Caco-2 (cell line): ENCODE results near the gene HIVEP2. TPM values are rescaled to one million over a fixed set of nuclear protein-coding genes. Genes with fewer than 3 reads are reported as not detected.

Experiments
- BruUV-seq: library from RNA; stranded (reverse); fragments of 400-500 nt; replicated peaks from 2 replicates; lab custom pipeline; 2021; lab: Mats Ljungman, UMichigan
- CTCF ChIA-PET: fragments of 300-600 bp; sonication (Branson Sonifier 250); formaldehyde crosslinking; loops from one replicate; lab custom pipeline; 2022; ENCODE audit warnings: antibody characterized with exemption; lab: Charles Lee
- POLR2A ChIA-PET: fragments of 300-600 bp; sonication (Branson Sonifier 250); formaldehyde crosslinking; loops from one replicate; lab custom pipeline; 2022; ENCODE audit warnings: antibody characterized with exemption; lab: Charles Lee
- DNase-seq, 2 experiments: peaks; one replicate each; pipeline versions ENCODE4 v3.0.0 to v3.0.0-alpha.2; 2020 to 2022
- H3K27me3 ChIP-seq: replicated peaks from 2 replicates; pipeline ENCODE4 v1.6.0; 2011; ENCODE audit warnings: low read length; ENCODE audit not compliant: control insufficient read depth, insufficient read depth
- H3K36me3 ChIP-seq: 2 replicates; pipeline ENCODE4 v1.5.1; 2011; ENCODE audit warnings: low read length; ENCODE audit not compliant: control insufficient read depth, insufficient read depth
- H3K4me1 ChIP-seq: fragments of 250-450 bp; sonication (Bioruptor Pico); 2 replicates; pipeline ENCODE4 v1.5.1; 2020; ENCODE audit warnings: mild to moderate bottlenecking
- H3K4me3 ChIP-seq: 2 replicates; pipeline ENCODE4 v1.5.1; 2011; ENCODE audit warnings: low read depth, mild to moderate bottlenecking, control low read depth, low read length
- H3K9me3 ChIP-seq: fragments of 250-450 bp; sonication (Bioruptor Pico); 2 replicates; pipeline ENCODE4 v1.5.1; 2020; ENCODE audit warnings: mild to moderate bottlenecking, moderate library complexity
- H3K27ac Mint-ChIP-seq: one replicate; pipeline ENCODE4 v1.8.0; 2022; ENCODE audit warnings: mixed read lengths; ENCODE audit not compliant: unreplicated experiment
- H3K27me3 Mint-ChIP-seq: one replicate; pipeline ENCODE4 v1.8.0; 2022; ENCODE audit warnings: mixed read lengths; ENCODE audit not compliant: insufficient read depth, unreplicated experiment
- H3K36me3 Mint-ChIP-seq: one replicate; pipeline ENCODE4 v1.8.0; 2022; ENCODE audit warnings: mild to moderate bottlenecking, mixed read lengths; ENCODE audit not compliant: insufficient read depth, unreplicated experiment
- H3K4me1 Mint-ChIP-seq: one replicate; pipeline ENCODE4 v1.8.0; 2022; ENCODE audit warnings: low read depth, mixed read lengths; ENCODE audit not compliant: unreplicated experiment
- H3K4me3 Mint-ChIP-seq: one replicate; pipeline ENCODE4 v1.8.0; 2022; ENCODE audit warnings: mild to moderate bottlenecking, moderate library complexity, mixed read lengths; ENCODE audit not compliant: unreplicated experiment
- H3K9me3 Mint-ChIP-seq: one replicate; pipeline ENCODE4 v1.8.0; 2022; ENCODE audit warnings: mixed read lengths; ENCODE audit not compliant: unreplicated experiment
- intact Hi-C: fragments of 100-400 bp; cut with micrococcal nuclease; formaldehyde crosslinking; loops from one replicate; pipeline ENCODE4 v1.10.0; 2022; ENCODE audit not compliant: unreplicated experiment
- total RNA-seq: library from RNA; stranded (reverse); gene quantifications from 2 replicates; pipeline ENCODE4 v1.2.3, GENCODE V29; 2022
- TF ChIP-seq, protein P1 (sequence below), 2 experiments: fragments of 200-600 bp in 1 of 2; IDR thresholded peaks; 1 replicate in 1 of 2; 2 replicates in 1 of 2; pipeline versions ENCODE4 v1.5.1 to v1.8.0; 2011 to 2022; ENCODE audit warnings: antibody characterized with exemption in 1 of 2, control low read depth in 1 of 2, inconsistent platforms in 1 of 2, low read depth in 1 of 2, low read length in 1 of 2, mild to moderate bottlenecking in 1 of 2, moderate library complexity in 1 of 2; ENCODE audit not compliant: insufficient read depth in 1 of 2, severe bottlenecking in 1 of 2, unreplicated experiment in 1 of 2

Gene HIVEP2
- total RNA-seq, 1 experiment from 2014 or later: 1.0 TPM

DNA sequence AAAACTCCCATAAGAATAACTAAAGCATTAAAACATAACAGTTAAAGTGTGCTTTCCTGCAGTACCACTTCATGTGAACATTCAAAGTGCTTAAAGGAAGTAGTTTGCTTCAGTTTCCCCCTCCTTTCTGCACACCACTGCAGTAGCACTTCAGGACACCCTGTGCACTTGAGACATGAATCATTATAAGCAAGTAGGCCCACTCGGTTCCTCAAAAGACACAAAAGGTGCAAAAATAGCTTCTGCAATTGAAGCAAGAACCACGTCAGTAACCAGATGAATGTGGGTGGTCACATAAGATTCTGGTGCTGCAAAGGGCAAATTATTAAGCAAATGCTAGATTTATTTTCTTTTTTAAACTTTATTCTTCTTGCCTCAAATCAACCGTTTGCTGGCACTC is 160.6 kb downstream of the HIVEP2 start:
- Mint-ChIP-seq H3K27me3 (no peaks in the 10 kb centered on the region), H3K27ac (no peak overlapping the region), H3K4me1 (no peaks in the 10 kb centered on the region), H3K36me3 (no peaks in the 10 kb centered on the region), H3K4me3 (no peak overlapping the region), H3K9me3 (no peaks in the 10 kb centered on the region)
- TF ChIP-seq, protein P1, sequence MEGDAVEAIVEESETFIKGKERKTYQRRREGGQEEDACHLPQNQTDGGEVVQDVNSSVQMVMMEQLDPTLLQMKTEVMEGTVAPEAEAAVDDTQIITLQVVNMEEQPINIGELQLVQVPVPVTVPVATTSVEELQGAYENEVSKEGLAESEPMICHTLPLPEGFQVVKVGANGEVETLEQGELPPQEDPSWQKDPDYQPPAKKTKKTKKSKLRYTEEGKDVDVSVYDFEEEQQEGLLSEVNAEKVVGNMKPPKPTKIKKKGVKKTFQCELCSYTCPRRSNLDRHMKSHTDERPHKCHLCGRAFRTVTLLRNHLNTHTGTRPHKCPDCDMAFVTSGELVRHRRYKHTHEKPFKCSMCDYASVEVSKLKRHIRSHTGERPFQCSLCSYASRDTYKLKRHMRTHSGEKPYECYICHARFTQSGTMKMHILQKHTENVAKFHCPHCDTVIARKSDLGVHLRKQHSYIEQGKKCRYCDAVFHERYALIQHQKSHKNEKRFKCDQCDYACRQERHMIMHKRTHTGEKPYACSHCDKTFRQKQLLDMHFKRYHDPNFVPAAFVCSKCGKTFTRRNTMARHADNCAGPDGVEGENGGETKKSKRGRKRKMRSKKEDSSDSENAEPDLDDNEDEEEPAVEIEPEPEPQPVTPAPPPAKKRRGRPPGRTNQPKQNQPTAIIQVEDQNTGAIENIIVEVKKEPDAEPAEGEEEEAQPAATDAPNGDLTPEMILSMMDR (IDR thresholded peaks at IDR 0.05; ENCODE audit: insufficient read depth in 1 of 2, low read depth in 1 of 2, low read length in 1 of 2, severe bottlenecking in 1 of 2, unreplicated experiment in 1 of 2): no peak
- no peak for DNase-seq
- Histone ChIP-seq H3K9me3 (no peaks in the 10 kb centered on the region), H3K27me3 (no peaks in the 10 kb centered on the region), H3K4me3 (no peak overlapping the region), H3K36me3 (no peaks in the 10 kb centered on the region), H3K4me1 (no peaks in the 10 kb centered on the region)
- CTCF ChIA-PET: no interaction called here
- intact Hi-C loops: no loop called here
- BruUV-seq: no TSS peak
- POLR2A ChIA-PET: no interaction called here

DNA sequence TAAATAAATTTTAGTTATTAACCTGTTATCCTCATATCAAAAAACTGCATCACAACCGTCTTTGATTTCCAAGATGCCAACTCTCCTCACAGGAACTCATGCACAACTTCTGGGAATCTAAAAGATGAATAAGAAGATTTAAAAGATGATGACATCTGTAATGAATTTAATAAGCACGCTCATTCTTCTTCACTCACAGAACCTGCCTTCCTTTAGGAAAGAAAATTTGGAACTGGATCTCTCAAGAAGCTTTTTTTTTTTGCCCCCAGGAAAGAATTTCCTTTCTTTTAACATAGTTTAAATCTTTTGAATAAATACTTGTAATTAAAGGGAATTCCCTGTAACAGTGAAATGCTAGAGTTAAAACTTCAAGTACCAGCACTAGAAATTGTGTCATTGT is 161.5 kb downstream of the HIVEP2 start:
- DNase-seq: no peak
- no peaks in the 10 kb centered on the region for H3K9me3 ChIP-seq
- intact Hi-C loops: no loop called here
- Mint-ChIP-seq H3K4me1 (no peaks in the 10 kb centered on the region), H3K4me3 (no peak overlapping the region), H3K36me3 (no peaks in the 10 kb centered on the region), H3K27me3 (no peaks in the 10 kb centered on the region), H3K9me3 (no peaks in the 10 kb centered on the region), H3K27ac (no peak overlapping the region)
- H3K4me1 ChIP-seq: no peaks in the 10 kb centered on the region
- H3K36me3 ChIP-seq: no peaks in the 10 kb centered on the region
- H3K27me3 ChIP-seq: no peaks in the 10 kb centered on the region
- CTCF ChIA-PET: no interaction called here
- POLR2A ChIA-PET: no interaction called here
- BruUV-seq: no TSS peak
- TF ChIP-seq, protein P1 (IDR thresholded peaks at IDR 0.05; ENCODE audit: insufficient read depth in 1 of 2, low read depth in 1 of 2, low read length in 1 of 2, severe bottlenecking in 1 of 2, unreplicated experiment in 1 of 2): no peak
- H3K4me3 ChIP-seq: no peak overlapping the region

DNA sequence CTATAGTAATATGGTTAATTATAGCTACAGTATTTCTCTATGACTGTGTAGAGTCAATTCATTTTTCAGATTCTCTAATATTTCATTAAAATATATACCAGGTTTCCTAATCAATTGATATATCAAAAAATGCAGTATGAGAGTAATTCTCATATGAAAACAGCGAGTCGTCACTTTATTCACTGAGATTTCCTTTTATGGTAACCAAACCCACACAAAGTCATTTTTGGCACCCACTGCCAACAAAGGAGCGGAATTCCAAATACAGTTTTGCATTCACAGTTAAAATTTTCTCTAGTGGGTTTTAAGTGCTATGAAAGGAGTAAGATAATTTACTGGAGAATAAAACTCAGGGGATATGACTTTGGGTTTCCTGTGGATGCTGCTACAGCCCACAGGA is 163.8 kb downstream of the HIVEP2 start:
- H3K27me3 ChIP-seq: no peaks in the 10 kb centered on the region
- intact Hi-C loops: no loop called here

More for the DNA sequence above, 163.8 kb downstream of the HIVEP2 start:
- no peaks in the 10 kb centered on the region for H3K36me3 ChIP-seq
- no peak overlapping the region for H3K4me3 ChIP-seq
- TF ChIP-seq, protein P1 (IDR thresholded peaks at IDR 0.05; ENCODE audit: insufficient read depth in 1 of 2, low read depth in 1 of 2, low read length in 1 of 2, severe bottlenecking in 1 of 2, unreplicated experiment in 1 of 2): no peak
- H3K9me3 ChIP-seq: no peaks in the 10 kb centered on the region
- H3K4me1 ChIP-seq: no peaks in the 10 kb centered on the region
- Mint-ChIP-seq H3K27ac (no peak overlapping the region), H3K4me3 (no peak overlapping the region), H3K4me1 (no peaks in the 10 kb centered on the region), H3K9me3 (no peaks in the 10 kb centered on the region), H3K36me3 (no peaks in the 10 kb centered on the region), H3K27me3 (no peaks in the 10 kb centered on the region)
- no peak for DNase-seq
- POLR2A ChIA-PET: no interaction called here
- no TSS peak for BruUV-seq
- CTCF ChIA-PET: no interaction called here
